GM19463 (cell line): ENCODE results near the gene RAB6B.

Source experiments
- ATAC-seq: cut with Tn5 transposase; IDR thresholded peaks from one replicate; pipeline ENCODE4 v1.9.1; 2021; ENCODE audit warnings: mild to moderate bottlenecking, moderate library complexity; ENCODE audit not compliant: unreplicated experiment

Gene RAB6B

GRCh38 chr3:133777807-133778568, 117.7 kb downstream of the RAB6B start:
- ATAC-seq: no peak

GRCh38 chr3:133776794-133777438, 118.8 kb downstream of the RAB6B start:
- ATAC-seq: no peak

GRCh38 chr3:133775835-133776234, 119.8 kb downstream of the RAB6B start:
- ATAC-seq: no peak

GRCh38 chr3:133775309-133775708, 120.4 kb downstream of the RAB6B start:
- no peak for ATAC-seq
